ENCODE data around the gene CUBN.

The CUBN gene

DNA sequence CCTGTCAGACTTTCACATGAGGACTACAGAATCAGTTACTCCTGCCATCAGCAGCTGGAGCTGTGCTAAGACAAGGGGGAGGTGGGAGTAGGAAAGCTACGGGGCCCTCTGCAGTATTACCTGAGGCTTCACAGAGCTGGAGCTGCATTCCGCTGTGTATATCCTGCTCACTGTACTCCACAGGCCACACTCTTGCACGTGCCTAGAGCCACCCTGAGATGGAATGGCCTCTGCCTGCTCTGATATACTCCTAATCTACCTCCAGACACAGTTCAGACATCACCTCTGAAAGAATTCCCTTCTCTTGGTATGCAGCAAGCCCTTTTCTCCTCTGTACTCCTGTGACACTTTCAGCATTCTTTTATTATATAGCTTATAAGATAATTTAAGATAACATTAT lies 37.1 kb upstream of the CUBN start (continued):
- TF ChIP-seq, protein P1, sequence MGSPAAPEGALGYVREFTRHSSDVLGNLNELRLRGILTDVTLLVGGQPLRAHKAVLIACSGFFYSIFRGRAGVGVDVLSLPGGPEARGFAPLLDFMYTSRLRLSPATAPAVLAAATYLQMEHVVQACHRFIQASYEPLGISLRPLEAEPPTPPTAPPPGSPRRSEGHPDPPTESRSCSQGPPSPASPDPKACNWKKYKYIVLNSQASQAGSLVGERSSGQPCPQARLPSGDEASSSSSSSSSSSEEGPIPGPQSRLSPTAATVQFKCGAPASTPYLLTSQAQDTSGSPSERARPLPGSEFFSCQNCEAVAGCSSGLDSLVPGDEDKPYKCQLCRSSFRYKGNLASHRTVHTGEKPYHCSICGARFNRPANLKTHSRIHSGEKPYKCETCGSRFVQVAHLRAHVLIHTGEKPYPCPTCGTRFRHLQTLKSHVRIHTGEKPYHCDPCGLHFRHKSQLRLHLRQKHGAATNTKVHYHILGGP (tag by site-specific recombination; IDR thresholded peaks at IDR 0.05) = no peak
- no peak for TF ChIP-seq ZNF175 (tag by site-specific recombination; IDR thresholded peaks at IDR 0.05)

DNA sequence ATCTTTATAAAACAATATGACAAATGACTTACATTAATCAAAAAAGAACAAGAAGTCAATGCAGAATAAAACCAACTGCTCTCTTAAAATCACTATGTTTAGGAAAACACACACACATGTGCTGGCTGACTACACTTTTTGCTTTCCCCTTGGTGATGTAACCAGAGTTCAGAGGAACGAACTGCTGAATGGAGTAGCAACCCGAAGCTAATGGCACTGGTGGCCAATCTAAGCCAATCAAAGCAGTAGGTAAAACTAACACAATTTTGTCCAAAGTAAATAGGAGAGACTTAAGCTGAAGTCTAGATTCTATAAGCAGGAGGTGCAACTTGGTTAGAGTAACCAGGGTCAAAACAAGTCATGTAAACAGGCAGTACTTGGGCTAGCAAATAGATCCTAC lies 33.2 kb upstream of the CUBN start:
- ChIA-PET POLR2A (no interaction called here), CTCF (interaction anchor here (0.6 kb wide), 1 partner anchor 240 kb away, joined by 4 read pairs; no protein-coding TSS in a partner anchor)
- no peak overlapping the region for H3K27ac ChIP-seq (ENCODE audit: extremely low read depth, low read depth, low read length)
- no peak overlapping the region for H3K4me3 ChIP-seq (ENCODE audit: low read depth, low read length)
- no peaks in the 10 kb centered on the region for H3K4me1 ChIP-seq (ENCODE audit: control insufficient read depth, insufficient read depth, low read length)
- no peaks in the 10 kb centered on the region for H3K9me3 ChIP-seq (ENCODE audit: control insufficient read depth, insufficient read depth, low read depth, low read length)
- TF ChIP-seq GLIS1 (tag by site-specific recombination; IDR thresholded peaks at IDR 0.05) = peak; percentile 46
- TF ChIP-seq ZNF112 (tag by site-specific recombination; IDR thresholded peaks at IDR 0.05) = no peak
- peak; percentile 46 for TF ChIP-seq ZNF335 (tag by site-specific recombination; conservative IDR thresholded peaks at IDR 0.05)
- H3K36me3 ChIP-seq (ENCODE audit: control insufficient read depth in 2 of 2, insufficient read depth in 1 of 2, low read length in 2 of 2) = no peaks in the 10 kb centered on the region

DNA sequence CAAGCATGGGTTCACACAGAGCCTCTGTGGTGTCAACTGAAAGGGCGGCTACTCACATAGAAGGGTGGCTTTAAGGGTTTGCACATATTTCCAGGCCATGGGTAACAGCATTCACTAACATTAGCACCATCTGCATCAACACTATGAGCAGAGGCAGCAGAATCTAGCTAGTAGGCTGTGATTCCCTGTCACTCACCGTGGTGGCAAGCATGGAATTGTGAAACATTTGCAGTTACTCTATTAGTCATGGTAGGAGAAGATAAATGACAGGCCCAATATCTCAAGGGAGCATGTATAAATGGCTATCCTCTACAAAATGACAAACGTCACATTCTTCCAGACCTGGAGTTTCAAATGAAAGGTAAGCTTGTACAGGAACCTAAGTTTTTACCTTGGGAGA lies 32.2 kb upstream of the CUBN start:
- H3K4me1 ChIP-seq (ENCODE audit: control insufficient read depth, insufficient read depth, low read length) = no peaks in the 10 kb centered on the region
- no peaks in the 10 kb centered on the region for H3K9me3 ChIP-seq (ENCODE audit: control insufficient read depth, insufficient read depth, low read depth, low read length)
- ChIA-PET CTCF (interaction anchor here (1.0 kb wide), 1 partner anchor 92 kb away, joined by 4 read pairs; no protein-coding TSS in a partner anchor), POLR2A (no interaction called here)
- H3K4me3 ChIP-seq (ENCODE audit: low read depth, low read length) = no peak overlapping the region
- H3K36me3 ChIP-seq (ENCODE audit: control insufficient read depth in 2 of 2, insufficient read depth in 1 of 2, low read length in 2 of 2) = no peaks in the 10 kb centered on the region
- TF ChIP-seq ZBTB48 (tag by site-specific recombination; IDR thresholded peaks at IDR 0.05) (peak; percentile 49; the same call in 1 of the 2 replicates), ZNF324 (tag by site-specific recombination; IDR thresholded peaks at IDR 0.05) (no peak)
- TF ChIP-seq, protein P2, sequence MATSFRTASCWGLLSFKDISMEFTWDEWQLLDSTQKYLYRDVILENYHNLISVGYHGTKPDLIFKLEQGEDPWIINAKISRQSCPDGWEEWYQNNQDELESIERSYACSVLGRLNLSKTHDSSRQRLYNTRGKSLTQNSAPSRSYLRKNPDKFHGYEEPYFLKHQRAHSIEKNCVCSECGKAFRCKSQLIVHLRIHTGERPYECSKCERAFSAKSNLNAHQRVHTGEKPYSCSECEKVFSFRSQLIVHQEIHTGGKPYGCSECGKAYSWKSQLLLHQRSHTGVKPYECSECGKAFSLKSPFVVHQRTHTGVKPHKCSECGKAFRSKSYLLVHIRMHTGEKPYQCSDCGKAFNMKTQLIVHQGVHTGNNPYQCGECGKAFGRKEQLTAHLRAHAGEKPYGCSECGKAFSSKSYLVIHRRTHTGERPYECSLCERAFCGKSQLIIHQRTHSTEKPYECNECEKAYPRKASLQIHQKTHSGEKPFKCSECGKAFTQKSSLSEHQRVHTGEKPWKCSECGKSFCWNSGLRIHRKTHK (tag by site-specific recombination; IDR thresholded peaks at IDR 0.05) = no peak
- TF ChIP-seq, protein P3, sequence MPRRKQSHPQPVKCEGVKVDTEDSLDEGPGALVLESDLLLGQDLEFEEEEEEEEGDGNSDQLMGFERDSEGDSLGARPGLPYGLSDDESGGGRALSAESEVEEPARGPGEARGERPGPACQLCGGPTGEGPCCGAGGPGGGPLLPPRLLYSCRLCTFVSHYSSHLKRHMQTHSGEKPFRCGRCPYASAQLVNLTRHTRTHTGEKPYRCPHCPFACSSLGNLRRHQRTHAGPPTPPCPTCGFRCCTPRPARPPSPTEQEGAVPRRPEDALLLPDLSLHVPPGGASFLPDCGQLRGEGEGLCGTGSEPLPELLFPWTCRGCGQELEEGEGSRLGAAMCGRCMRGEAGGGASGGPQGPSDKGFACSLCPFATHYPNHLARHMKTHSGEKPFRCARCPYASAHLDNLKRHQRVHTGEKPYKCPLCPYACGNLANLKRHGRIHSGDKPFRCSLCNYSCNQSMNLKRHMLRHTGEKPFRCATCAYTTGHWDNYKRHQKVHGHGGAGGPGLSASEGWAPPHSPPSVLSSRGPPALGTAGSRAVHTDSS (tag by site-specific recombination; IDR thresholded peaks at IDR 0.05) = no peak
- H3K27ac ChIP-seq (ENCODE audit: extremely low read depth, low read depth, low read length) = no peak overlapping the region

DNA sequence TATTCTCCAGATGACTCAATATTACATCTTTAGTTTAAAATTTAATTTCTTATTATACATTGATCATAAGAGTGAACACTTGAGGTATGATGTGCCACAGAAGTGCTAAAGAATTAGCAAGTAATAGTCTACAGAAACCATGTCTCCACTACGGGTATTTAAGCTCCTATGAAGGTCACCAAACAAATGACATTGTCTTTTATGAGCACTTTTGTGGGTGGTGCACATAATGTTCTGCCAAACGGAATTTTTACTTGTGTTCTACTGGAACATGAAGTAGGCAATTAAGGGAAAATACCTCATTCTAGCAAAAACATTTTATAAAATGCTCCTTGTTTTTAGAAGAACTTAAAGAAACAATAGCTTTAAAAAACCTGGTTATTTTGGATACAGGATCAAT lies 27.4 kb upstream of the CUBN start:
- Histone ChIP-seq H3K9me3 (ENCODE audit: control insufficient read depth, insufficient read depth, low read depth, low read length) (no peaks in the 10 kb centered on the region), H3K4me1 (ENCODE audit: control insufficient read depth, insufficient read depth, low read length) (peaks cover 4% of the 10 kb centered on the region; the same call in 1 of the 2 replicates), H3K4me3 (ENCODE audit: low read depth, low read length) (no peak overlapping the region), H3K27ac (ENCODE audit: extremely low read depth, low read depth, low read length) (no peak overlapping the region), H3K36me3 (ENCODE audit: control insufficient read depth in 2 of 2, insufficient read depth in 1 of 2, low read length in 2 of 2) (no peaks in the 10 kb centered on the region)
- ChIA-PET POLR2A (no interaction called here), CTCF (interaction anchor here (0.7 to 0.8 kb wide), 2 partner anchors 8 to 135 kb away, joined by 3 to 5 read pairs; no protein-coding TSS in a partner anchor)
- TF ChIP-seq, protein P4, sequence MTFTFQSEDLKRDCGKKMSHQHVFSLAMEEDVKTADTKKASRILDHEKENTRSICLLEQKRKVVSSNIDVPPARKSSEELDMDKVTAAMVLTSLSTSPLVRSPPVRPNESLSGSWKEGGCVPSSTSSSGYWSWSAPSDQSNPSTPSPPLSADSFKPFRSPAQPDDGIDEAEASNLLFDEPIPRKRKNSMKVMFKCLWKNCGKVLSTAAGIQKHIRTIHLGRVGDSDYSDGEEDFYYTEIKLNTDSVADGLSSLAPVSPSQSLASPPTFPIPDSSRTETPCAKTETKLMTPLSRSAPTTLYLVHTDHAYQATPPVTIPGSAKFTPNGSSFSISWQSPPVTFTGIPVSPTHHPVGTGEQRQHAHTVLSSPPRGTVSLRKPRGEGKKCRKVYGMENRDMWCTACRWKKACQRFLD (tag by site-specific recombination; IDR thresholded peaks at IDR 0.05) = no peak
- no peak for TF ChIP-seq PRDM1 (tag by site-specific recombination; IDR thresholded peaks at IDR 0.05)
- TF ChIP-seq, protein P5, sequence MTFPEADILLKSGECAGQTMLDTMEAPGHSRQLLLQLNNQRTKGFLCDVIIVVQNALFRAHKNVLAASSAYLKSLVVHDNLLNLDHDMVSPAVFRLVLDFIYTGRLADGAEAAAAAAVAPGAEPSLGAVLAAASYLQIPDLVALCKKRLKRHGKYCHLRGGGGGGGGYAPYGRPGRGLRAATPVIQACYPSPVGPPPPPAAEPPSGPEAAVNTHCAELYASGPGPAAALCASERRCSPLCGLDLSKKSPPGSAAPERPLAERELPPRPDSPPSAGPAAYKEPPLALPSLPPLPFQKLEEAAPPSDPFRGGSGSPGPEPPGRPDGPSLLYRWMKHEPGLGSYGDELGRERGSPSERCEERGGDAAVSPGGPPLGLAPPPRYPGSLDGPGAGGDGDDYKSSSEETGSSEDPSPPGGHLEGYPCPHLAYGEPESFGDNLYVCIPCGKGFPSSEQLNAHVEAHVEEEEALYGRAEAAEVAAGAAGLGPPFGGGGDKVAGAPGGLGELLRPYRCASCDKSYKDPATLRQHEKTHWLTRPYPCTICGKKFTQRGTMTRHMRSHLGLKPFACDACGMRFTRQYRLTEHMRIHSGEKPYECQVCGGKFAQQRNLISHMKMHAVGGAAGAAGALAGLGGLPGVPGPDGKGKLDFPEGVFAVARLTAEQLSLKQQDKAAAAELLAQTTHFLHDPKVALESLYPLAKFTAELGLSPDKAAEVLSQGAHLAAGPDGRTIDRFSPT (tag by site-specific recombination; IDR thresholded peaks at IDR 0.05) = no peak
- TF ChIP-seq ZNF114 (tag by site-specific recombination; IDR thresholded peaks at IDR 0.05) = no peak
